Fibroblast of villous mesenchyme (primary cell): ENCODE measurements around the gene LRRC4C. TPM values are rescaled to one million over a fixed set of nuclear protein-coding genes. Genes with fewer than 3 reads are reported as not detected.
"Not testable (repeated sequence)": the region's sequence is repeated elsewhere in the genome, so short reads cannot be mapped to it uniquely, and the experiment has no call there.

Experiments
- DNase-seq: peaks from one replicate; pipeline ENCODE4 v3.0.0-alpha.2; 2010; ENCODE audit warnings: low read depth
- H3K4me3 ChIP-seq: 2 replicates; pipeline ENCODE4 v1.5.1; 2011; ENCODE audit warnings: low read depth, mild to moderate bottlenecking, low read length
- total RNA-seq: library from RNA; depleted of rRNA; stranded (reverse); fragments of >200 nt; gene quantifications from 2 replicates; pipeline ENCODE4 v1.2.3, GENCODE V29; 2012
- TF ChIP-seq, protein P1 (sequence below): IDR thresholded peaks from 2 replicates; pipeline ENCODE4 v1.5.1; 2012; ENCODE audit warnings: low read depth, mild to moderate bottlenecking, low read length; ENCODE audit not compliant: insufficient read depth

Gene LRRC4C
- total RNA-seq, 1 donor = under 0.01 TPM

DNA sequence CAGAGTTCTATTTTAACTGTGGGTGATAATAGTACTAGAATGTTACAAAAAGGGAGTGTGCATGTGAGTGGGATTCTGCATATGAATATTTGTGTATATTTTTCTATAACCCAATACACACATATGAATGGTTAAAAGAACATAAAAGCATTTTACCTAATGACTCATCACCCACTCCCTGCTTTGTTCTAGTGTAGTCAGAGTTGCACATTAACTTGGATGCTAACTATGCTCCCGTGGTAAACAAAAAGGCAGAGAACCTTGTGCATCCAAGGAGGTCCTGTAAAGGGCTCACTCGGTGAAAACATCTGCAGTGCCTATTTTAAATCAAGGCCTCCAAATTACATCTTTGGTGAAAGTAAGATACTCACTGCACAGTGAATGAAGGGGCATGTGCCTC is 1289.4 kb downstream of the LRRC4C start:
- TF ChIP-seq, protein P1, sequence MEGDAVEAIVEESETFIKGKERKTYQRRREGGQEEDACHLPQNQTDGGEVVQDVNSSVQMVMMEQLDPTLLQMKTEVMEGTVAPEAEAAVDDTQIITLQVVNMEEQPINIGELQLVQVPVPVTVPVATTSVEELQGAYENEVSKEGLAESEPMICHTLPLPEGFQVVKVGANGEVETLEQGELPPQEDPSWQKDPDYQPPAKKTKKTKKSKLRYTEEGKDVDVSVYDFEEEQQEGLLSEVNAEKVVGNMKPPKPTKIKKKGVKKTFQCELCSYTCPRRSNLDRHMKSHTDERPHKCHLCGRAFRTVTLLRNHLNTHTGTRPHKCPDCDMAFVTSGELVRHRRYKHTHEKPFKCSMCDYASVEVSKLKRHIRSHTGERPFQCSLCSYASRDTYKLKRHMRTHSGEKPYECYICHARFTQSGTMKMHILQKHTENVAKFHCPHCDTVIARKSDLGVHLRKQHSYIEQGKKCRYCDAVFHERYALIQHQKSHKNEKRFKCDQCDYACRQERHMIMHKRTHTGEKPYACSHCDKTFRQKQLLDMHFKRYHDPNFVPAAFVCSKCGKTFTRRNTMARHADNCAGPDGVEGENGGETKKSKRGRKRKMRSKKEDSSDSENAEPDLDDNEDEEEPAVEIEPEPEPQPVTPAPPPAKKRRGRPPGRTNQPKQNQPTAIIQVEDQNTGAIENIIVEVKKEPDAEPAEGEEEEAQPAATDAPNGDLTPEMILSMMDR = no peak
- no peak for DNase-seq
- no peak overlapping the region for H3K4me3 ChIP-seq

DNA sequence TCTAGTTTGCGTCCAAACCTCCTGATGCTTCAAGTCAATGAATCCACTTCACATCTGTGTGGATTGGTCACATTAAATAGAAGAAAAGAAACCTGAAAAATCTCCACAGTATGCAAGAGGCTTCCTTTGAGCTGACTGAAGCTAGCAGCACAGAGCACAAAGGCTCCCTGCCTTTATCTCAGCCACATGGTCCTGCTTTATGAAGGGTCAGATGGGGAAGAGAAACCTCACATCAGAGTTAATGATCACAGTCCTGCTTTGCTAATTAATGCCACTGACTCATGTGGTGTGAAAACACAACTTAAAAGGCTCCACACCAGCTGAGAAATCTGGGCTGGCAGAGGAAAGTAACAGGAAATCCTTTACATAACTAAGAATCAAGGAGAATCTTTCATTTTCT is 1291.0 kb downstream of the LRRC4C start:
- H3K4me3 ChIP-seq = no peak overlapping the region
- TF ChIP-seq, protein P1 = no peak
- no peak for DNase-seq

GRCh38 chr11:40167805-40168204 is 1291.6 kb downstream of the LRRC4C start:
- H3K4me3 ChIP-seq, DNase-seq: not testable (repeated sequence)

DNA sequence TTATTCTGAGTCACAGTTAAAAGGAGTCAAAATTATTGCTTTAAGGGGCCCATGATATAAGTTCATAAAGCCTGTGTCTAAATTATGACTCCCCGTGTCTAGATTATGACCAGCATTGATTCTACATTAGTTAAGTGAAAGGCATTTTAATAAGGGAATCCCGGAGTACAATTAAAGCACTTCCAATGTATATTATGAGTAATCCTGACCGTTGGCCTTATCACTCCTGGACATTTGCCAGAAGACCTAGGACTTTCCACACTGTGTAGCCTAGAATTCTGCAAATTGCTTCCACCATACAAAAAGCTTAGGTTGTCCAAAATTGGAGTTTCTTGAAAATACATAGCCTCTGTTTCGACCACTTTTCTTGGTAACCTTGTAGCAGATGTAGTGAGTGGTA is 1292.6 kb downstream of the LRRC4C start:
- no peak overlapping the region for H3K4me3 ChIP-seq
- TF ChIP-seq, protein P1 = no peak
- DNase-seq = no peak

GRCh38 chr11:40162901-40163883 is 1296.3 kb downstream of the LRRC4C start:
- DNase-seq = no peak
- H3K4me3 ChIP-seq = no peak overlapping the region
- TF ChIP-seq, protein P1 = no peak

GRCh38 chr11:40161854-40162410 is 1297.5 kb downstream of the LRRC4C start:
- DNase-seq = no peak
- no peak overlapping the region for H3K4me3 ChIP-seq
- TF ChIP-seq, protein P1 = no peak

DNA sequence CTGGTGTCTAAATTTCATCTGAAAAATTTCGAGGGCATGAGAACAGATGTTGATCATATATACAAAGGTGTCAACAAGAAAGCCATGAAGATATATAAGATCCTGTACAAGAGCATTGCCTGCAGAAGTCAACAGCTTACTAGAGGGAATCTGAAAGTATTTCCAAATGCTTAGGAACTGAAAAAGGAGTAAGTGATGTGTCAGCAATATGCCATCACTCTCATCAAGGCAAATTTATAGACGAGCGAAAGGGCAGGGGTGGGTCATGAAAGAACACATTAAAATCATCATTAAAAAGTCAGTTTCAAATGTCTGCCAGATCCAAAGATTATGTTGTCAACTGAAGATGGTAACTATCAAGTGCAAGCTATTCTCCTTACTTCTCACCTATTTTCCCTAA is 1299.0 kb downstream of the LRRC4C start:
- TF ChIP-seq, protein P1 = no peak
- DNase-seq = no peak
- H3K4me3 ChIP-seq = no peak overlapping the region
